Effector memory CD4-positive, alpha-beta T cell (primary cell): ENCODE results near the gene PAPSS1.
"Not testable (repeated sequence)": the region's sequence is repeated elsewhere in the genome, so short reads cannot be mapped to it uniquely, and the experiment has no call there.

Source experiments
- DNase-seq, 3 donors: peaks; one replicate each; pipeline ENCODE4 v3.0.0-alpha.2; 2020
- H3K27ac ChIP-seq: 2 replicates; pipeline ENCODE4 v1.7.0; 2013; ENCODE audit warnings: mild to moderate bottlenecking, low read length, moderate library complexity; ENCODE audit not compliant: insufficient read depth, poor library complexity, severe bottlenecking
- H3K27me3 ChIP-seq: replicated peaks from 2 replicates; pipeline ENCODE4 v1.7.0; 2013; ENCODE audit warnings: mild to moderate bottlenecking, low read length; ENCODE audit not compliant: insufficient read depth, control insufficient read depth, poor library complexity, severe bottlenecking
- H3K36me3 ChIP-seq: 2 replicates; pipeline ENCODE4 v1.7.0; 2013; ENCODE audit warnings: mild to moderate bottlenecking, low read length, moderate library complexity; ENCODE audit not compliant: control insufficient read depth, insufficient read depth
- H3K4me1 ChIP-seq: 2 replicates; pipeline ENCODE4 v1.7.0; 2013; ENCODE audit warnings: low read length, mild to moderate bottlenecking; ENCODE audit not compliant: control insufficient read depth, insufficient read depth, poor library complexity, severe bottlenecking
- H3K4me3 ChIP-seq: 2 replicates; pipeline ENCODE4 v1.7.0; 2013; ENCODE audit warnings: low read length, low read depth, mild to moderate bottlenecking; ENCODE audit not compliant: insufficient read depth, poor library complexity, severe bottlenecking
- H3K9me3 ChIP-seq: 2 replicates; pipeline ENCODE4 v1.7.0; 2013; ENCODE audit warnings: mild to moderate bottlenecking, low read length, moderate library complexity; ENCODE audit not compliant: control insufficient read depth

The PAPSS1 gene

DNA sequence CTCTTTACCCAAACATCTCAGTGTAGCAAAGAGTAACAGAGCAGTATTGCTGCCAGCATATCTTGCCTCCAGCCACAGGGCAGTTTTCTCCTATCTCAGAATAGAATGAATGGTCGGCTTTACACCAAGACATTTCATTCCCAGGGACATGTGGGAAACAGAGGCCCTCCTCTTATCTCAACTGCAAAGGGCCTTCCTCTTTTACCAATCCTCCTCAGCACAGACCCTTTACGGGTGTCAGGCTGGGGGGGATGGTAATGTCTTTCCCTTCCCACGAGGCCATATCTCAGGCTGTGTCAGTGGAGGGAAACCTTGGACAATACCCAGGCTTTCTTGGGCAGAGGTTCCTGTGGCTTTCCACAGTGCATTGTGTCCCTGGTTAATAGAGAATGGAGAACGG, 9.0 kb upstream of the PAPSS1 start:
- H3K4me1 ChIP-seq, H3K27ac ChIP-seq, H3K36me3 ChIP-seq, H3K27me3 ChIP-seq, DNase-seq, H3K9me3 ChIP-seq, H3K4me3 ChIP-seq: not testable (repeated sequence)

DNA sequence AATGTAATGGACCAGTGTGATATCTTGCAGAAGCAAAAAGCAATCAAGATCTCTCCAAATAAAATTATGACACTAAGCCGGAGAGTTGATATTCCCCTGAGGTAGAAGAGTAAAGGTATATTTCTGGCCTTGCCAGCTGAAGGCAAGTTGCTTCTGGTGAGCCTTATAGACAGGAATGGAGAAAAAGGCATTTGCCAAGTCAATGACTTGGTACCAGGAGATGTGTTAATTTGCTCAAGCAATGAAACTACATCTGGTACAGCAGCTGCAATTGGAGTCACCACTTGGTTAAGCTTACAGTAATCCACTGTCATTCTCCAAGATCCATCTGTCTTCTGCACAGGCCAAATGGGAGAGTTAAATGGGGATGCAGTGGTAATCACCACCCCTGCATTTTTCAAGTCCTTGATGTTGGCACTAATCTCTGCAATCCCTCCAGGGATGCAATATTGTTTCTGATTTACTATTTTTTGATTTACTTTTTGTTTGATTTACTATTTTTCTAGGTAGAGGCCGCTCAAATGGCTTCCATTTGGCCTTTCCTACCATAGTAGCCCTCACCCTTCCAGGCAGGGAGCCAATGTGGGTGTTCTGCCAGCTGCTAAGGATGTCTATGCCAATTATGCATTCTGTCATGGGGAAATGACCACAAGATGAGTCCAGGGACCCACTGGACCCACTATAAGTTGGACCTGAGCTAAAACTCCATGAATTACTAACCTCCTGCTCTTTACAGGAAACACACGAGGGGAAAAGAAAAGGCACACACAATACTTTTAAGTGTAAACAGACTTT, 6.3 kb upstream of the PAPSS1 start:
- not testable (repeated sequence) for H3K9me3 ChIP-seq, H3K27ac ChIP-seq, H3K36me3 ChIP-seq, H3K4me3 ChIP-seq, H3K4me1 ChIP-seq, H3K27me3 ChIP-seq, DNase-seq

DNA sequence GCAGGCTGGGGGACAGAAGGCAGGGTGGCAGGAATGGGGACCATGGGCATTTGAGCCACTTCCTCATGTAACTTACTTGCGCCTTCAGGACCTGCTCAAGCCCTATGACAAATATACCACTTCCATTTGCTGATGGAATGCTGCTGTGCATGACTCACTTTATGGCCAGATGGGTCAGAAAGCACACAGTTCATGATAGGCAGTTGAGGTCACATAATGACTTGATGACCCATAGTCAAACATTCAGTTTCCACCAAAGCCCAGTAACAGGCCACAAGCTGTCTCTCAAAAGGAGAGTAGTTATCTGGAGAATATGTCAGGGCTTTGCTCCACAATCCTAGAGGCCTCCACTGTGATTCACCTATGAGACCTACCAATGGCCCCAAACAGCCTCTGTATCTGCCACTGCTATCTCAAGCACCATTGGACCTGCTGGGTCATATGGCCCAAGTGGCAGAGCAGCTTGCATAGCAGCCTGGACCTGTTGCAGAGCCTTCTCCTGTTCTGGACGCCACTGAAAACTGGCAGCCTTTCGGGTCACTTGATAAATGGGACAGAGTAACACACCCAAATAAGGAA, 5.3 kb upstream of the PAPSS1 start:
- DNase-seq = no peak
- Histone ChIP-seq H3K4me1 (peaks cover 7% of the 10 kb centered on the region), H3K36me3 (no peaks in the 10 kb centered on the region), H3K9me3 (no peaks in the 10 kb centered on the region), H3K4me3 (no peak overlapping the region), H3K27ac (no peak overlapping the region), H3K27me3 (no peaks in the 10 kb centered on the region)

DNA sequence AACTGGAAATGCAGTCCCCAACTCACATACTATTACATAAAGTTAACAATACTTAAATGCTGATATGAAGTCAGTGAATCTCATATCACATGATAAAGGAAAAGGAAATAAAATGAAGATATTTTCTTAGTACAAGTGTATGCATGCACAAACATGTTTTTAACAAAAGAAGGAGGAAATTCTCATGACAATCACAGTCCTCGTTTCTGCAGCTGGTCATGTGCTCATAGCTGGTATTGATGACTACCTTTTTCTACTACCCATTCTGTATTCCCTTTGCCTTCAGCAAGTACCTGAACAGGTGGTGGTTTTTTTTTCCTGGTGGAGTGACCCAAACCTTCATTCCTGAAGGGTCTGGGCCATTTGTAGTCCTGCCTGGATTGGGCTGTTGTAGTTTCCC, 3.3 kb upstream of the PAPSS1 start:
- not testable (repeated sequence) for DNase-seq, H3K27me3 ChIP-seq, H3K4me3 ChIP-seq, H3K27ac ChIP-seq, H3K9me3 ChIP-seq, H3K36me3 ChIP-seq
- peaks cover 15% of the 10 kb centered on the region for H3K4me1 ChIP-seq

DNA sequence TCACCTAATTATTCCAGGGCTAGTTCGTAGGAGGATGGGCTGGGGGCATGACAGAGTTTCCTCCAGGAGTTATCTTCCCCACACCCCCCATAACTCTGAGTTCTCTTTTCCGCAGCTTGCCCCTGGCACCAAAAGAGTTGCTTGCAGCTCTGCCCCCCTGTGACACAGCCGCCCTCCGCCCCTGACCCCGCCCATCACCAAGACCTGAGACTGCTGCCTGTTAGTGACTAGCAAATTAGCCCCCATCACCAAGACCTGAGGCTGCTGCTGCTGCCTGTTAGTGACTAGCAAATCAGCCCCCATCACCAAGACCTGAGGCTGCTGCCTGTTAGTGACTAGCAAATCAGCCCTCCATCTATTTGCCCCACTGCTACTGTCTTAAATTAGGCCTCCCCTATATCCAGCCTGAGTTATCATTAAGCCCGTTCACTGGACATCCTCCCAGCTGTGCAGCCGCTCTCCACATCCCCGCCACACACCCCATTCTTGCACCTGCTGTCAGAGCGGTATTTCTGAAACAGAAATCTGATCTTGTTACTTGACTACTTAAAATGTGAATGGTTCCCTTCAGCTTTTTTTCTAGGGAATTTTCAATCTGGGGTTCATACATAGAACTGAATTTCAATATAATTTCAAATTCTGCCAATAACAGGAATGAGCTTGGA, 1.5 kb upstream of the PAPSS1 start:
- peaks cover 15% of the 10 kb centered on the region for H3K4me1 ChIP-seq
- H3K27ac ChIP-seq = peak overlapping the region; percentile 76
- DNase-seq = peak in 2 of 3 donors; percentile 18 to 25
- no peaks in the 10 kb centered on the region for H3K36me3 ChIP-seq
- peak overlapping the region; percentile 82 for H3K4me3 ChIP-seq
- H3K9me3 ChIP-seq = no peaks in the 10 kb centered on the region
- H3K27me3 ChIP-seq = no peaks in the 10 kb centered on the region

DNA sequence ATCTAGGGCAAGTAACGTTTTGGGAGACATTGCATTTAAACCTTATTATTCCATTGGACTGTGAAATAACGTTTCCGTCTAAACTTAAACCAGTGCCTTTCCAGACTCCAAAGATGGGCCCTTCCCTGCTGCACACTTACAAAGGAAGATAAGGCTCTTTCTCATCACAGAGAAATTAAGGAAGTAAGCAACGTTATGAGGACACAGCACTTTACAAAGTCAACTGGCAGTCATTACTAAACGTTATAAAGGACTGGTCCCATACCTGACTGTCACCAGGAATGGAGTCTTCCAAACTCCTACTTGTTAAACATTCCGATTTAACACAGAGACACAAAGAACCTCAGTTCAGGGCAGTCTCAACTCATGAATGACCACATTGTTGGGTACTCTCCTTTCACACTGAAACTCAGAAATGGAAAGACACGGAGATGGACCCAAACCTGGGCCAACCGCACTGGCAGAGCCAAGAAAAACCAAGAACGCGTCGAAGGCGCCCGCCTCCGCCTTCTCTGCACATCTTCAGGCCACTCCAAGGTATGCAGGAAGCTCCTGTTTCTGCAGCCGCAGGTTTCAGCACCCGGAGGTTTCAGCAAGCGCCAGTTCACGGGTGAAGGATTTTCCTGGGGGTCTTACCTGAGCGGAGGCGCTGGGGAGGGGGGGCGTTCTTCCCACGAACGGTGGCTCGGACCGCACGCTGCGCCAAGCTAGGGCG, 670 bp downstream of the PAPSS1 start:
- peak overlapping the region; percentile 62 for H3K27ac ChIP-seq
- no peak for DNase-seq

DNA sequence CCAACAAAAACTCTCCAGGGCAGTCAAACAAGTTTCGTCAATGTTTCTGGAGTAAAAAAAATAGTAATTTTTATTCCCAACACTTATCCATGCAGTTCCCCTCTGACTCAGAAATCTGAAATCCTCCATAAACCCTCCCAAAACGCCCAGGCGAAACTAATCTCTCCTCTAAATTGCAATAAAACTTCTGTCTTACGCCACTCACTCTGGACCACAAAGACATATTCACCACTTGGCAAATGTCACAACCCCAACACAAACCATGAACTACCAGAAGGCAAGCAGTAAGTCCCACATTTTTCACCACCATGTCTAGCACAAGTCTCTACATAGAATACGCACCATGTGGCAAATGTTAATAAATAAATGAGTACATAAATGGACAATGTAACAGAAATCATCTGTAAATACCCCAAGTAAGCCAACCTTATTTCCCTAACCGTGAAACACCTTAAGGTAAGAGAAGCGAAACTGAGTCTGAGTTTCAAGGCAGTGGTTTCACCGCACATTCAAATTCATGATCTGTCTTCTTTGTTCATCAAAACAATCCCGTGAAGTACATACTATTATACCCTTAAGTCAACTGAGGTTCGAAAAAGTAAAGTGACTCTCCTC, 1.6 kb downstream of the PAPSS1 start:
- DNase-seq = no peak
- Histone ChIP-seq H3K4me1 (peaks cover 15% of the 10 kb centered on the region), H3K27me3 (no peaks in the 10 kb centered on the region), H3K36me3 (no peaks in the 10 kb centered on the region), H3K9me3 (no peaks in the 10 kb centered on the region), H3K27ac (no peak overlapping the region), H3K4me3 (no peak overlapping the region)

More for the DNA sequence above, 670 bp downstream of the PAPSS1 start:
- Histone ChIP-seq H3K4me1 (peaks cover 15% of the 10 kb centered on the region), H3K27me3 (no peaks in the 10 kb centered on the region), H3K9me3 (no peaks in the 10 kb centered on the region), H3K4me3 (peak overlapping the region; percentile 82), H3K36me3 (no peaks in the 10 kb centered on the region)

DNA sequence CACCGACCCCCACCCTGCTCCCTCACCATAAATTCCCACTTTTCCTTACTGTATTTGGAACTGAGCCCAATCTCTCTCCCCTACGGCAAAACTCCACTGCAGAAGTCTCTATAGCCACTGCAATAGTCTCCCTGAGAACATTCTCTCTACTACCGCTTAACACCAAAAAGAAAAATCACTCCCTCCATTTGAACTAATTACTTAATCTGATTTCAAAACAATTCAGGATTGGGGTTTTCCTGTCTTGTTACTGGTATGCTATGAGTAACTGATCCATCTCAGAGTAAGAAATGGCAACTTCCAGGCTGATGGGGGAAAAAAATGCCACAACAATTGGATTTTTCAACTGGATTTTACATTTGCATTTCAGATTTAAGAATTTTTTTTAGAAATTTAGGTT, 5.8 kb downstream of the PAPSS1 start:
- no peak overlapping the region for H3K4me3 ChIP-seq

DNA sequence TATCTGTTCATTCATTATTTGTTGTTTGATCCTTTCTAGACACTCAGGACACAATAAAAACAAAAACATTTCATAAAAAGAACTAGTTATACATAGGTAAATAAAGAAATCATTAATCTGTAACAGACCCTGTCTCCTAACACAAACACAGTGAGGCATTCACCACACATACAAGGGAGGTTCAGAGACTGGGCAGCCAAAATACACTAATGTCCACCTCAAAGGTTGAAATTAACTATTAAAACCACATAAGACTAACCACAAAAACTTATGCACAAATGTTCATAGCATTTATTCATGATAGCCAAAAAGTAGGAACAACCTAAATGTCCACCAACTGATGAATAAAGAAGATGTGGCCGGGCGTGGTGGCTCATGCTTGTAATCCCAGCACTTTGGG, 7.8 kb downstream of the PAPSS1 start:
- DNase-seq = no peak
- Histone ChIP-seq H3K4me3 (no peak overlapping the region), H3K27ac (no peak overlapping the region)

More for the DNA sequence above, 5.8 kb downstream of the PAPSS1 start:
- H3K36me3 ChIP-seq = no peaks in the 10 kb centered on the region
- no peaks in the 10 kb centered on the region for H3K9me3 ChIP-seq
- no peak overlapping the region for H3K27ac ChIP-seq
- H3K27me3 ChIP-seq = no peaks in the 10 kb centered on the region
- H3K4me1 ChIP-seq = peaks cover 5% of the 10 kb centered on the region
- DNase-seq = no peak

More for the DNA sequence above, 7.8 kb downstream of the PAPSS1 start:
- Histone ChIP-seq H3K4me1 (no peaks in the 10 kb centered on the region), H3K36me3 (no peaks in the 10 kb centered on the region), H3K9me3 (no peaks in the 10 kb centered on the region), H3K27me3 (no peaks in the 10 kb centered on the region)
